GM10266 (cell line): ENCODE results near the gene MTA3.

Experiments used
- DNase-seq: peaks from one replicate; pipeline ENCODE4 v3.0.0; 2012; ENCODE audit errors: extremely low spot score
- TF ChIP-seq, protein P1 (sequence below): IDR thresholded peaks from 2 replicates; pipeline ENCODE4 v1.5.1; 2012; ENCODE audit warnings: mild to moderate bottlenecking, low read depth; ENCODE audit not compliant: control insufficient read depth, insufficient read depth; ENCODE audit errors: missing control alignments

MTA3 gene

DNA sequence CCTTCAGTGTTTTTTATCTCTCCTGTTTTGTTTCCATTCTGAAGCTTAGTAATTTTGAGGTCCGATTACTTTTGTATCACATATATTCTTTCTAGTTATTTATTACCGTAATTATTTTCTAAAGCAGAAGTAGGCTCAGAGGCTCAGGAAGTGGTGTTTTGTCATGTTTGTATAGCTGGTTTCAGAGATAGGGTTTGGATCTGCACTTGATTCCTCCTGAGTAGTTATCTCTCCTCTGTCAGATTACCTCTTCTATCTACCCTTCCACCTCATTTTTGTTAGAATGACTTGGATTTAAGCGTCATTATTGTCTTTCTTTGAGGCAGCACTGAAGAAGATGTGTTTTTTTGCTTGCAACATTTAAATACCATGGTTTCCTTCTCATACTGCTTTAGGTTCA lies 95.4 kb downstream of the MTA3 start:
- no peak for DNase-seq
- TF ChIP-seq, protein P1, sequence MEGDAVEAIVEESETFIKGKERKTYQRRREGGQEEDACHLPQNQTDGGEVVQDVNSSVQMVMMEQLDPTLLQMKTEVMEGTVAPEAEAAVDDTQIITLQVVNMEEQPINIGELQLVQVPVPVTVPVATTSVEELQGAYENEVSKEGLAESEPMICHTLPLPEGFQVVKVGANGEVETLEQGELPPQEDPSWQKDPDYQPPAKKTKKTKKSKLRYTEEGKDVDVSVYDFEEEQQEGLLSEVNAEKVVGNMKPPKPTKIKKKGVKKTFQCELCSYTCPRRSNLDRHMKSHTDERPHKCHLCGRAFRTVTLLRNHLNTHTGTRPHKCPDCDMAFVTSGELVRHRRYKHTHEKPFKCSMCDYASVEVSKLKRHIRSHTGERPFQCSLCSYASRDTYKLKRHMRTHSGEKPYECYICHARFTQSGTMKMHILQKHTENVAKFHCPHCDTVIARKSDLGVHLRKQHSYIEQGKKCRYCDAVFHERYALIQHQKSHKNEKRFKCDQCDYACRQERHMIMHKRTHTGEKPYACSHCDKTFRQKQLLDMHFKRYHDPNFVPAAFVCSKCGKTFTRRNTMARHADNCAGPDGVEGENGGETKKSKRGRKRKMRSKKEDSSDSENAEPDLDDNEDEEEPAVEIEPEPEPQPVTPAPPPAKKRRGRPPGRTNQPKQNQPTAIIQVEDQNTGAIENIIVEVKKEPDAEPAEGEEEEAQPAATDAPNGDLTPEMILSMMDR = no peak

DNA sequence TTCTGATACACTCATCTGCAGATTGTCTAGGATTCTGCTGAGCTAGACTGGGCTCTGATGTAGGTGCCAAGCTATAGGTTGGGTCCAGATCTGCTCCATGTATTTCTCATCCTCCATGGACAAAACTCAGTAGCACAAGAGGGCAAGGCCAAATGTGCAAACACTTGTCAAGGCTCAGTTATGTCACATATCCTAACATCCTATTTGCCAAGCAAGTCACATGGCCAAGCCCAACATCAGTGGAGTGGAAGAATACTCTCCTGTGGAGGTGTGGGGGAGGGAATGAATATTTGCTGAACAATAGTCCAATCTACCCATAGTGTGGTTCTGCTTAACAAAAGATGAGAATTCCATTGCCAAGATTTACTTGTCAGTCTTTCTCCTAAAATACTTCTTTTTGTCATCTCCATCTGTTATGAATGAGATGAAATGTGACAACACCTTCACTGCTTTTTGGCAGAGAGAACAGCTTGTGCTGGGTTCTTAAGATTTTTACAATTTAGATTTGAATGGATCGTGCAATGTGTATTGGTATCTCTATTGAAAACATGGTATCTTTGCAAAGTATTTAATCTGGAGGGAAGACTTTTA lies 105.7 kb downstream of the MTA3 start:
- no peak for DNase-seq
- TF ChIP-seq, protein P1 = no peak

DNA sequence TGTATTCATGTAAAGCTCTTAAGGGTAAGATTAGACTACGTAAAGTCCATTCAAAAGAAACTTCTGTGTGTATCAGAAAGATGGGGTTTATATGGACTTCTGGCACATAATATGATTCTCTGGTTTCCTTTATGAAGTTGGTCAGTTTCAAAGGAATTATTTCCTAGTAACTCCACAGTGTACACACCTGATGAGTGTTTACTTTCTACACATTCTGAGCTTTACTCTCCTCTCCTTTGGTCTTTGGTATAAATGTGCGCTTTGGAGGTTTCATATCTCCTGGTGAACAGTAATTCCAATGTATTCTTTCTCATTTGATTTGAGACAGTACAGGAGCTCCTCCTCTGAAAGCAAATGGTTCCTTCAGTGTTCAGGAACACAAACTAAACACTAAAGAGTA lies 107.4 kb downstream of the MTA3 start:
- TF ChIP-seq, protein P1 = no peak

DNA sequence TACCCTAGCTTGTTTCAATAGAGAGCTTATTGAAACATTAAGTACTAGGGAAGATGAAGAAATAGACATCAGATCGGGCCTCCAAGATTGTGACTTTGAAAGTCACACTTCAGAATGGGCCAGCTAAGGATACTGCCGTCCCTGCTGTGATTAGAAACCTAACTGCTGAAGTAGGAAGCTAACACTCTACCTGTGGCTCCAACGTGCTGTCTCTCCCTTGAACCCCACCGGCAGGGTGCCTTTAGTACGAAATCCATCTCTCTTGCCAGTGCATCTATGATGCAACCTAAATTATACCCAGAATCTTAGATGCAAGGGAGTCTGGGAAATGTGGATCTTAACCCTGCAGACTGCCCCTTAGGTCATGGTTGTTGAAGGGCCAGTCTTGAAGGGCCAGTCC lies 116.9 kb downstream of the MTA3 start:
- TF ChIP-seq, protein P1 = no peak
- no peak for DNase-seq

More for the DNA sequence above, 107.4 kb downstream of the MTA3 start:
- no peak for DNase-seq

DNA sequence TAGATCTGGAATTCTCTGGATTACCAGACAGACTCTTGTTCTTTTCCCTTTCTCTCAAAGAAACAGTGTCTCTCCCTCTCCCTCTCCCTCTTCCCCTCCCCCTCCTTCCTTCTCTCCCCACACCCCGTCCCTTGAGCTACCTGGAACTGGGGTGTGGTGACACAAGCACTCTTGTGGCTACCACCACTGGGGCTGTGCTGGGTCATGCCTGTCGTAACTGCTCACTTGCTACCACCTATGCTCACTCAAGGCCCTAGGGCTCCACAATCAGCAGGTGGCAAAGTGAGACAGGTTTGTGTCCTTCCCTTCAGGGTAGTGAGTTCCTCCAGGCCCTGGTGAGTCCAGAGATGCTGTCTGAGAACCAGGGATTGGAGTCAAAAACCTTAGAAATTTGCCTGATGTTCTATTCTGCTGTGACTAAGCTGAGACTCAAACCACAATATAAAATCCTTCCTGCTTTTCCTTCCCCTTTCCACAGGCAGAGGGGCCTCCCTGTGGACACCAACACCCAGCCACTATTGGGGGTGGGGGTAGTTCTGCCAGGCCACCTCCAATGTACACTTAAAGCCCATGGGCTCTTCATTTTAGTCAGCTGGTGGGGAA lies 124.7 kb downstream of the MTA3 start:
- DNase-seq = no peak
- TF ChIP-seq, protein P1 = no peak

DNA sequence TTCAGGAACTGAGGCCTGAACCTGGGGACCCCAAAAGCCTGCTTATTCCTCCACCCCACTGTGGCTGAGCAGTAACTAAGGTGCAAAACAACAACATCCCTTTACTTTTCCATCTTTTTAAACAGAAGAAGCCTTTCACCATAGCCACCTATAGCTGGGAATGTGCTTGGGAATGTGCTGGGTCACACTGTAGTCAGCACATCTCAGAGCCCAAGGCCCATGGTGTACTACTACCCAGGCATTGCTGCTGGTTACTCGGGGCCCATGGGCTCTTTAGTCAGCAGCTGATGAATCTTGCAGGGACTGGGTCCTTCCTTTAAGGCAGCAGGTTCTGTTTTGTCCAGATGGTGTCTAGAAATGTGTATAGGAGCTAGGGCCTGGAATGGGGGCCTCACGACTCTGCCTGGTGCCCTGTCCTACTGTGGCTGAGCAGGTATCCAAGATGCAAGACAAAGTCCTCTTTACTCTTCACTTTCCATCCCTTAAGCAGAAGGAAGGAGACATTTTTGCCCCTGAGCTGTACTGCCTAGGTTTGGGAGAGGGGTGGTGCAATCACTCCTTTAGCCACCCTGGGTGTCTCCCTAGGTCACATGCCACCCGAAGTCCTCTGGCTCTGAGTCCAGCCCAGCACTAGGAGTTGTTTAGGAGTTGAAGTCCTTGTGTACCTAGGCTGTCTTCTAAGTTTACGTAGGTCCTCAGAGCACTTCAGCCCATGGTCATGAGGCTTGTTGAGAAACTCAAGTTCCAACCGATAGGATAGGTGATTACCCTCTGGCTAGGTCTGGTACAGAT lies 125.5 kb downstream of the MTA3 start:
- TF ChIP-seq, protein P1 = no peak
- no peak for DNase-seq

DNA sequence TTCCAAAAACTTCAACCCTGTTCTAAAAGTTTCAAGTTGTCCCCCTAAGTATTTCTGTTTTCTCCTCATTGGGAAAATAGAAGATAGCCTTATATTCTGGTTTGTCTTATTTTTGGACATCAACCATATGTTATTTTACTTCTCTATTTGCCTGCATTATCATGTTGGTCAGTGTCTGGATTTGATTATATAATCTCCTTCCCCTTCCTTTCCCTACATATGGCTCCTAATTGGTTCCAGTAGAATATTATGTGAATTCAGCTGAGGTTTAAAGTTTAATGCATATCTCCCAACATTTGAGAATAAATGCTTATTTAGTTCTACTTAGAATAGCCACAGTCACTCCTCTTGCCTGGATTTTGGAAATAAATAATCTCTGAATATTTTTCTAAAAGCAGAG lies 128.6 kb downstream of the MTA3 start:
- DNase-seq = no peak
- TF ChIP-seq, protein P1 = no peak
